Measurements from ENCODE around the gene SLC22A23. TPM values are rescaled to one million over a fixed set of nuclear protein-coding genes. Genes with fewer than 3 reads are reported as not detected.

SLC22A23 gene
- total RNA-seq, 4 donors from 2014 or later = 7.6 to 13.1 (median 9.5) TPM

- Histone ChIP-seq H3K4me1 (peaks cover 30 to 54% (median 51%) of the 10 kb centered on the region in 4 donors), H3K36me3 (peaks cover 11 to 15% (median 12%) of the 10 kb centered on the region in 4 donors), H3K4me3 (peak overlapping the region; percentile 94 to 99 (median 96)), H3K9me3 (no peaks in the 10 kb centered on the region), H3K27me3 (no peaks in the 10 kb centered on the region), H3K27ac (replicated peaks in 1 of 4) (peak overlapping the region; percentile 78 to 85 (median 82))
- DNase-seq (ENCODE audit: extremely low spot score) = no peak
- WGBS = 0% methylated on average over 21 of the region's 21 CpGs
- intact Hi-C loops (cut with DNase I) = no loop called here
- TF ChIP-seq POLR2AphosphoS5 (IDR thresholded peaks at IDR 0.05) (peak in 1 of 2 donors; percentile 5), EP300 (IDR thresholded peaks at IDR 0.05) (no peak)
These were observed 197.3 kb downstream of the SLC22A23 start for GRCh38 chr6:3259491-3259958.

DNA sequence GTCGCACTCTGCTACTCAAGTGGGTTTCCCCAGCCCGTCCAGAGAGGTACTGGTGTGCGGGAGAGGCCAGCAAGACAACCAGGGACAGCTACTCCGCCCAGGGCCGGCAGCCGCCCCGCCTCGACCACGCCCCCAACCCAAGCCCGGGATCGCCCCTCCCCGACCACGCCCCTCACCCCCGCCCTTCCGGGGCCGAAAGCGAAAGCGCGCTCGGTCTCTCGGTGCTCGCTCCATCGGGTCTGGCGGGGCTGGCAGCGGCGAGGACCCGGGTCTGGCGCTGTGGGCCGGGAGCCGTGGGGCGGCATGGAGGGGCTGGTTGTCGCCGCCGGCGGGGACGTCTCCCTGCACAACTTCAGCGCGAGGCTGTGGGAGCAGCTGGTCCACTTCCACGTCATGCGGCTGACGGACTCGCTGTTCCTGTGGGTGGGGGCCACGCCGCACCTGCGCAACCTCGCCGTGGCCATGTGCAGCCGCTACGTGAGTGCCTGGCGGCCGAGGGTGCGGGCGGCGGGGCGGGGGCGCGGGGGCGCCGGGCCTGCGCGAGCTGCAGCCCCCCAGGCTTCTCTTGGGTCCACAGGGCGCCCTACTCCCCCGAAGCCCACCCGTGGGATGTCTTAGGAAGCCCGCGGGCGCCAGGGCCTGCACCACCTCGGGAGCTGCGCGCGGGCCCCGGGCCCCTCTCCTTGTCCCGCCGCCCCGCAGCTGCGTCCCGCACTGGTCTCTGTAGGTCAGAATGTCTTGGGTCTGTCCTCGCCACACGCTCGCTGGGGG, 197.9 kb downstream of the SLC22A23 start, which contains the start of gene PSMG4:
PSMG4 (plus strand) TSS at position 228 of the 771 bp plus-strand sequence; CDS start at position 304, 76 bp downstream.
- peak; percentile 99 for DNase-seq (ENCODE audit: extremely low spot score)
- 0% methylated on average over 24 of the region's 80 CpGs for WGBS
- intact Hi-C loops (cut with DNase I) = no loop called here
- Histone ChIP-seq H3K4me1 (peaks cover 30 to 49% (median 45%) of the 10 kb centered on the region in 4 donors), H3K9me3 (no peaks in the 10 kb centered on the region), H3K4me3 (peak within 1 kb of the TSS; percentile 94 to 99 (median 96)), H3K27ac (replicated peaks in 1 of 4) (peak within 1 kb of the TSS; percentile 78 to 85 (median 82)), H3K36me3 (peaks cover 5 to 9% (median 6%) of the 10 kb centered on the region in 4 donors), H3K27me3 (no peaks in the 10 kb centered on the region)
- TF ChIP-seq POLR2A (IDR thresholded peaks at IDR 0.05; ENCODE audit: low read depth) (no peak), POLR2AphosphoS5 (IDR thresholded peaks at IDR 0.05) (peak; percentile 88 to 89), CTCF (IDR thresholded peaks at IDR 0.05) (no peak), EP300 (IDR thresholded peaks at IDR 0.05) (no peak)

GRCh38 chr6:3258201-3258600, 198.6 kb downstream of the SLC22A23 start:
- H3K9me3 ChIP-seq = no peaks in the 10 kb centered on the region
- peaks cover 0 to 2% (median 0%) of the 10 kb centered on the region in 4 donors for H3K36me3 ChIP-seq
- TF ChIP-seq EP300 (IDR thresholded peaks at IDR 0.05) (no peak), POLR2AphosphoS5 (IDR thresholded peaks at IDR 0.05) (no peak), CTCF (IDR thresholded peaks at IDR 0.05) (no peak), POLR2A (IDR thresholded peaks at IDR 0.05; ENCODE audit: low read depth) (no peak)
- DNase-seq (ENCODE audit: extremely low spot score) = no peak
- 49% methylated on average over 12 of the region's 12 CpGs for WGBS
- peak overlapping the region; percentile 78 to 85 (median 82) for H3K27ac ChIP-seq (replicated peaks in 1 of 4)
- H3K4me1 ChIP-seq = peaks cover 30 to 42% (median 40%) of the 10 kb centered on the region in 4 donors
- peak overlapping the region; percentile 94 to 99 (median 96) for H3K4me3 ChIP-seq
- no peaks in the 10 kb centered on the region for H3K27me3 ChIP-seq
- intact Hi-C loops (cut with DNase I) = no loop called here

DNA sequence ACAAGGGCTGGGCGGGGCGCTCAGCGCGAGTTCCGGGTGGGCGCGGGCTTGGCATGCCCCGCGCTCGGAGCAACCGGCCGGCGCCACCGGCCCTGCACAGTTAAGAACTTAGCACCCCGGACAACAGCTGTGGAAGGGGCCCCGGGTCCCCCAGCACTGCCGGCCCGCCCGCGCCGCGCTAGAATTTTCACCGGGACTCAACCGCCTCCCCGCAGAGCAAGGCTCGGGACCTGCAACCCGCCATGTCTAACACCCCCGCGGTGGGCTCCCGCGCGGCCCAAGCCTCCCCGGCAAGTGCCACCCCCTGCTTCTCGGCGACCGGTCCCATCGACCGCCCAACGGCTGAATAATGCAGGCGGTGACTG, 203.3 kb downstream of the SLC22A23 start:
- intact Hi-C loops (cut with DNase I) = no loop called here
- WGBS = 100% methylated on average over 6 of the region's 40 CpGs
- no peak for DNase-seq (ENCODE audit: extremely low spot score)
- no peak overlapping the region for H3K27ac ChIP-seq (replicated peaks in 1 of 4)
- H3K9me3 ChIP-seq = no peaks in the 10 kb centered on the region
- no peak overlapping the region for H3K4me3 ChIP-seq
- no peaks in the 10 kb centered on the region for H3K36me3 ChIP-seq
- H3K4me1 ChIP-seq = peaks cover 17 to 36% (median 32%) of the 10 kb centered on the region in 4 donors
- H3K27me3 ChIP-seq = no peaks in the 10 kb centered on the region
- TF ChIP-seq CTCF (IDR thresholded peaks at IDR 0.05) (no peak), POLR2AphosphoS5 (IDR thresholded peaks at IDR 0.05) (no peak), POLR2A (IDR thresholded peaks at IDR 0.05; ENCODE audit: low read depth) (no peak), EP300 (IDR thresholded peaks at IDR 0.05) (no peak)

DNA sequence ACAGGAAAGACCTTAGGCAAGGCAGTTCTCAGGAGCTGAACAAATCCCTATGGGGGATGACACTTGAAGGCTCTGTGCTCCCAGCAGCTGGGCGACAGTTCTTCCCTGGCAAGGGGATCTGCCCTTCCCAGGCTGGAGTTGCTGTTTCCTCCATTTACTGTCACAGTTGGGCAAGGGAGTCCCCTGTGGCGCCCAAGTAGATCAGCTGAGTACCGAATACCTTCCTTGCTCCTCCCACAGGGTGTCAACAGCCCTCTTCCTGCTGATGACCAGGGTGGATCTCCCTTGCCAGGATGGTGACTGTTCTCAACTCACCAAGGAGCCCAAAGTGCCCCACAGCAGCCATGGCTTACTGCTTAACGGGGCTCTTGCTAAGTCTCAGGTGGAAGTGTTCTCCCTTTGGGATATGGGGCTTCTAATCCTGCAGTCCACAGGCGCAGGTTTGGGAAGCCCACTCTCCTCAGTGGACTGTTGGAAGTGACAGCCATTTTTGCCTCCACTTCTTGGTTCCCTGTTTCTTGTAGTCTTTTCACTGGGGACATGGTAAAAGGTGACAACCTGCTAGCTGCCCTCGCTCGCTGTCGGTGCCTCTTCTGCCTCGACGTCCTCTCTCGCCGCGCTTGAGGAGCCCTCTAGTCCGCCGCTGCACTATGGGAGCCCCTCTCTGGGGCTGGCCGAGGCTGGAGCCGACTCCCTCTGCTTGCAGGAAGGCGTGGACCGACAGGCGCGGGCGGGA, 203.8 kb downstream of the SLC22A23 start:
- Histone ChIP-seq H3K4me1 (peaks cover 16 to 36% (median 32%) of the 10 kb centered on the region in 4 donors), H3K27ac (replicated peaks in 1 of 4) (no peak overlapping the region), H3K36me3 (no peaks in the 10 kb centered on the region), H3K9me3 (no peaks in the 10 kb centered on the region), H3K4me3 (no peak overlapping the region), H3K27me3 (no peaks in the 10 kb centered on the region)
- intact Hi-C loops (cut with DNase I) = no loop called here
- no peak for TF ChIP-seq POLR2A (IDR thresholded peaks at IDR 0.05; ENCODE audit: low read depth)
- TF ChIP-seq CTCF (IDR thresholded peaks at IDR 0.05) = no peak
- no peak for TF ChIP-seq EP300 (IDR thresholded peaks at IDR 0.05)
- TF ChIP-seq POLR2AphosphoS5 (IDR thresholded peaks at IDR 0.05) = no peak
- WGBS = 94% methylated on average over 22 of the region's 22 CpGs
- no peak for DNase-seq (ENCODE audit: extremely low spot score)

Data from esophagus muscularis mucosa (tissue), 4 donors.